ENCODE measurements around the gene ROBO2. TPM values are rescaled to one million over a fixed set of nuclear protein-coding genes. Genes with fewer than 3 reads are reported as not detected.

ROBO2 gene
- total and polyA plus RNA-seq, 5 donors, result 0.05 to 2.1 (median 0.39) TPM; not detected in 1

- ATAC-seq, result no peak
- Histone ChIP-seq H3K4me1 (ENCODE audit: control insufficient read depth, insufficient read depth, low read length) (no peaks in the 10 kb centered on the region), H3K9me3 (ENCODE audit: control insufficient read depth, low read length) (no peaks in the 10 kb centered on the region), H3K27ac (ENCODE audit: low read length) (no peak overlapping the region), H3K4me3 (ENCODE audit: low read length) (no peak overlapping the region), H3K27me3 (ENCODE audit: control insufficient read depth, insufficient read depth) (no peaks in the 10 kb centered on the region)
- DNase-seq, result no peak
- 70% methylated on average over 4 of the region's 4 CpGs for WGBS
- intact Hi-C loops (cut with DNase I), result no loop called here
Measured at GRCh38 chr3:77412021-77412438, 372.1 kb downstream of the ROBO2 start.

- ATAC-seq, result no peak
- Histone ChIP-seq H3K27me3 (ENCODE audit: control insufficient read depth, insufficient read depth) (no peaks in the 10 kb centered on the region), H3K4me1 (ENCODE audit: control insufficient read depth, insufficient read depth, low read length) (no peaks in the 10 kb centered on the region), H3K27ac (ENCODE audit: low read length) (no peak overlapping the region), H3K9me3 (ENCODE audit: control insufficient read depth, low read length) (no peaks in the 10 kb centered on the region), H3K4me3 (ENCODE audit: low read length) (no peak overlapping the region)
- intact Hi-C loops (cut with DNase I), result no loop called here
- no peak for DNase-seq
- 92% methylated on average over 2 of the region's 2 CpGs for WGBS
Measured at GRCh38 chr3:77412584-77412983, 372.7 kb downstream of the ROBO2 start.

- intact Hi-C loops (cut with DNase I), result no loop called here
- no peak for ATAC-seq
- Histone ChIP-seq H3K4me1 (ENCODE audit: control insufficient read depth, insufficient read depth, low read length) (no peaks in the 10 kb centered on the region), H3K27ac (ENCODE audit: low read length) (no peak overlapping the region), H3K9me3 (ENCODE audit: control insufficient read depth, low read length) (no peaks in the 10 kb centered on the region), H3K4me3 (ENCODE audit: low read length) (no peak overlapping the region), H3K27me3 (ENCODE audit: control insufficient read depth, insufficient read depth) (no peaks in the 10 kb centered on the region)
- DNase-seq, result no peak
Measured at GRCh38 chr3:77414881-77415280, 375.0 kb downstream of the ROBO2 start.

GRCh38 chr3:77420336-77420735 lies 380.4 kb downstream of the ROBO2 start:
- ATAC-seq, result no peak
- no peak for DNase-seq
- Histone ChIP-seq H3K4me3 (ENCODE audit: low read length) (no peak overlapping the region), H3K4me1 (ENCODE audit: control insufficient read depth, insufficient read depth, low read length) (no peaks in the 10 kb centered on the region), H3K27me3 (ENCODE audit: control insufficient read depth, insufficient read depth) (no peaks in the 10 kb centered on the region), H3K27ac (ENCODE audit: low read length) (no peak overlapping the region), H3K9me3 (ENCODE audit: control insufficient read depth, low read length) (no peaks in the 10 kb centered on the region)
- 91% methylated on average over 1 of the region's 1 CpG for WGBS
- intact Hi-C loops (cut with DNase I), result no loop called here

- Histone ChIP-seq H3K4me1 (ENCODE audit: control insufficient read depth, insufficient read depth, low read length) (no peaks in the 10 kb centered on the region), H3K27me3 (ENCODE audit: control insufficient read depth, insufficient read depth) (no peaks in the 10 kb centered on the region), H3K27ac (ENCODE audit: low read length) (no peak overlapping the region), H3K4me3 (ENCODE audit: low read length) (no peak overlapping the region), H3K9me3 (ENCODE audit: control insufficient read depth, low read length) (no peaks in the 10 kb centered on the region)
- intact Hi-C loops (cut with DNase I), result no loop called here
- DNase-seq (no peak), ATAC-seq (no peak)
- 91% methylated on average over 5 of the region's 5 CpGs for WGBS
Measured at GRCh38 chr3:77421916-77422315, 382.0 kb downstream of the ROBO2 start.

- Histone ChIP-seq H3K9me3 (ENCODE audit: control insufficient read depth, low read length) (no peaks in the 10 kb centered on the region), H3K4me1 (ENCODE audit: control insufficient read depth, insufficient read depth, low read length) (no peaks in the 10 kb centered on the region), H3K4me3 (ENCODE audit: low read length) (no peak overlapping the region), H3K27me3 (ENCODE audit: control insufficient read depth, insufficient read depth) (no peaks in the 10 kb centered on the region), H3K27ac (ENCODE audit: low read length) (no peak overlapping the region)
- ATAC-seq (no peak), DNase-seq (no peak)
- intact Hi-C loops (cut with DNase I), result no loop called here
Measured at GRCh38 chr3:77426531-77426930, 386.6 kb downstream of the ROBO2 start.

- H3K4me3 ChIP-seq (ENCODE audit: low read length), result no peak overlapping the region
- intact Hi-C loops (cut with DNase I), result no loop called here
- 86% methylated on average over 3 of the region's 3 CpGs for WGBS
- no peak for DNase-seq
- no peaks in the 10 kb centered on the region for H3K9me3 ChIP-seq (ENCODE audit: control insufficient read depth, low read length)
- no peak overlapping the region for H3K27ac ChIP-seq (ENCODE audit: low read length)
- no peak for ATAC-seq
- no peaks in the 10 kb centered on the region for H3K4me1 ChIP-seq (ENCODE audit: control insufficient read depth, insufficient read depth, low read length)
- no peaks in the 10 kb centered on the region for H3K27me3 ChIP-seq (ENCODE audit: control insufficient read depth, insufficient read depth)
Measured at GRCh38 chr3:77427528-77427927, 387.6 kb downstream of the ROBO2 start.

GRCh38 chr3:77436908-77437307 lies 397.0 kb downstream of the ROBO2 start:
- no peak for ATAC-seq
- Histone ChIP-seq H3K4me3 (ENCODE audit: low read length) (no peak overlapping the region), H3K9me3 (ENCODE audit: control insufficient read depth, low read length) (no peaks in the 10 kb centered on the region), H3K27ac (ENCODE audit: low read length) (no peak overlapping the region), H3K4me1 (ENCODE audit: control insufficient read depth, insufficient read depth, low read length) (no peaks in the 10 kb centered on the region), H3K27me3 (ENCODE audit: control insufficient read depth, insufficient read depth) (no peaks in the 10 kb centered on the region)
- DNase-seq, result no peak
- intact Hi-C loops (cut with DNase I), result no loop called here

- no peaks in the 10 kb centered on the region for H3K9me3 ChIP-seq (ENCODE audit: control insufficient read depth, low read length)
- DNase-seq, result no peak
- no peak overlapping the region for H3K27ac ChIP-seq (ENCODE audit: low read length)
- intact Hi-C loops (cut with DNase I), result no loop called here
- no peak for ATAC-seq
- H3K4me1 ChIP-seq (ENCODE audit: control insufficient read depth, insufficient read depth, low read length), result no peaks in the 10 kb centered on the region
- WGBS, result 75% methylated on average over 1 of the region's 1 CpG
- H3K27me3 ChIP-seq (ENCODE audit: control insufficient read depth, insufficient read depth), result no peaks in the 10 kb centered on the region
- no peak overlapping the region for H3K4me3 ChIP-seq (ENCODE audit: low read length)
Measured at GRCh38 chr3:77446084-77446483, 406.2 kb downstream of the ROBO2 start.

- DNase-seq (no peak), ATAC-seq (no peak)
- no peak overlapping the region for H3K27ac ChIP-seq (ENCODE audit: low read length)
- H3K9me3 ChIP-seq (ENCODE audit: control insufficient read depth, low read length), result no peaks in the 10 kb centered on the region
- no peaks in the 10 kb centered on the region for H3K4me1 ChIP-seq (ENCODE audit: control insufficient read depth, insufficient read depth, low read length)
- no peak overlapping the region for H3K4me3 ChIP-seq (ENCODE audit: low read length)
- H3K27me3 ChIP-seq (ENCODE audit: control insufficient read depth, insufficient read depth), result no peaks in the 10 kb centered on the region
- intact Hi-C loops (cut with DNase I), result no loop called here
Measured at GRCh38 chr3:77446761-77447160, 406.9 kb downstream of the ROBO2 start.

GRCh38 chr3:77449459-77450350 lies 409.8 kb downstream of the ROBO2 start:
- intact Hi-C loops (cut with DNase I), result no loop called here
- Histone ChIP-seq H3K27me3 (ENCODE audit: control insufficient read depth, insufficient read depth) (no peaks in the 10 kb centered on the region), H3K4me3 (ENCODE audit: low read length) (no peak overlapping the region), H3K9me3 (ENCODE audit: control insufficient read depth, low read length) (no peaks in the 10 kb centered on the region), H3K4me1 (ENCODE audit: control insufficient read depth, insufficient read depth, low read length) (no peaks in the 10 kb centered on the region), H3K27ac (ENCODE audit: low read length) (no peak overlapping the region)
- WGBS, result 58% methylated on average over 6 of the region's 6 CpGs
- DNase-seq (no peak), ATAC-seq (no peak)

- ATAC-seq (no peak), DNase-seq (no peak)
- intact Hi-C loops (cut with DNase I), result no loop called here
- Histone ChIP-seq H3K9me3 (ENCODE audit: control insufficient read depth, low read length) (no peaks in the 10 kb centered on the region), H3K4me3 (ENCODE audit: low read length) (no peak overlapping the region), H3K27me3 (ENCODE audit: control insufficient read depth, insufficient read depth) (no peaks in the 10 kb centered on the region), H3K27ac (ENCODE audit: low read length) (no peak overlapping the region), H3K4me1 (ENCODE audit: control insufficient read depth, insufficient read depth, low read length) (no peaks in the 10 kb centered on the region)
- 0% methylated on average over 1 of the region's 1 CpG for WGBS
Measured at GRCh38 chr3:77456431-77456830, 416.5 kb downstream of the ROBO2 start.

Measured in right cardiac atrium (tissue), 5 donors.